ENCODE results near the gene MED7.

- no peak for TF ChIP-seq NR3C1 (IDR thresholded peaks at IDR 0.05)
- TF ChIP-seq CTCF (IDR thresholded peaks at IDR 0.05) = no peak
- no peak for TF ChIP-seq BHLHE40 (IDR thresholded peaks at IDR 0.05; ENCODE audit: low read depth, low read length)
Measured at GRCh38 chr5:157182143-157182757, 39.6 kb upstream of the MED7 start.
